ENCODE data around the gene GPR63.

The GPR63 gene

DNA sequence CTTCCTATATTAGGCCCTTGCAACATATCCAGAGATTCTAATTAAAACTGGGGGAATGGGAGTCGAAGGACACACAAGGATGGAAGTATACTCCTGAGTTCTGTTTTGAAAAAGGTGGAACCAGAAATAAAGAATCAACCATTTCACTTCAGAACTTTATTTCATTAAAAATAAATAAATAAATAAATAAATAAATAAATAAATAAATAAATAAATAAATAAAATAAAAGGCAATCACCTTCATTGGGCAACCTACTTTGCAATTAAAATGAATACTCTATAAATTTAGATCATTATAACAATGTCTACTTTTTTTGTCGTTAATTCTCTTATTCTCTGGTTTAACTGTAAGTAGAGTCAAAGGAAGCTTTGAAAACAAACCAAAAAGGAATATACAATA lies 25.6 kb downstream of the GPR63 start:
- Histone ChIP-seq H3K4me2 (ENCODE audit: low read depth, low read length) (peak overlapping the region; percentile 68), H3K4me1 (ENCODE audit: low read length) (peaks cover 42% of the 10 kb centered on the region), H3K27me3 (replicated peaks; ENCODE audit: insufficient read depth, low read length) (no peaks in the 10 kb centered on the region), H3K9me3 (replicated peaks; ENCODE audit: insufficient read depth, low read length) (no peaks in the 10 kb centered on the region), H3K27ac (ENCODE audit: low read length) (peak overlapping the region; percentile 79), H4K20me1 (ENCODE audit: insufficient read depth, low read length) (no peaks in the 10 kb centered on the region), H3K9ac (ENCODE audit: low read length) (no peak overlapping the region; the same call in 1 of the 2 replicates), H3K9me2 (replicated peaks; ENCODE audit: insufficient read depth, low read length) (no peaks in the 10 kb centered on the region), H3K4me3 (ENCODE audit: low read length) (peak overlapping the region; percentile 23; the same call in 1 of the 2 replicates), H3F3A (ENCODE audit: insufficient read depth, low read length) (peaks cover 13% of the 10 kb centered on the region), H3K79me2 (ENCODE audit: low read length) (peaks cover 55% of the 10 kb centered on the region), H3K36me3 (replicated peaks; ENCODE audit: insufficient read depth, low read length) (no peaks in the 10 kb centered on the region), H2AFZ (ENCODE audit: low read length) (no peak overlapping the region)
- no peak for DNase-seq
- TF ChIP-seq EZH2phosphoT487 (IDR thresholded peaks at IDR 0.05; ENCODE audit: low read length) (no peak), EZH2 (optimal IDR thresholded peaks at IDR 0.05; ENCODE audit: low read depth, low read length) (no peak)
- TF ChIP-seq, protein P1, sequence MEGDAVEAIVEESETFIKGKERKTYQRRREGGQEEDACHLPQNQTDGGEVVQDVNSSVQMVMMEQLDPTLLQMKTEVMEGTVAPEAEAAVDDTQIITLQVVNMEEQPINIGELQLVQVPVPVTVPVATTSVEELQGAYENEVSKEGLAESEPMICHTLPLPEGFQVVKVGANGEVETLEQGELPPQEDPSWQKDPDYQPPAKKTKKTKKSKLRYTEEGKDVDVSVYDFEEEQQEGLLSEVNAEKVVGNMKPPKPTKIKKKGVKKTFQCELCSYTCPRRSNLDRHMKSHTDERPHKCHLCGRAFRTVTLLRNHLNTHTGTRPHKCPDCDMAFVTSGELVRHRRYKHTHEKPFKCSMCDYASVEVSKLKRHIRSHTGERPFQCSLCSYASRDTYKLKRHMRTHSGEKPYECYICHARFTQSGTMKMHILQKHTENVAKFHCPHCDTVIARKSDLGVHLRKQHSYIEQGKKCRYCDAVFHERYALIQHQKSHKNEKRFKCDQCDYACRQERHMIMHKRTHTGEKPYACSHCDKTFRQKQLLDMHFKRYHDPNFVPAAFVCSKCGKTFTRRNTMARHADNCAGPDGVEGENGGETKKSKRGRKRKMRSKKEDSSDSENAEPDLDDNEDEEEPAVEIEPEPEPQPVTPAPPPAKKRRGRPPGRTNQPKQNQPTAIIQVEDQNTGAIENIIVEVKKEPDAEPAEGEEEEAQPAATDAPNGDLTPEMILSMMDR (IDR thresholded peaks at IDR 0.05; ENCODE audit: low read length): no peak

DNA sequence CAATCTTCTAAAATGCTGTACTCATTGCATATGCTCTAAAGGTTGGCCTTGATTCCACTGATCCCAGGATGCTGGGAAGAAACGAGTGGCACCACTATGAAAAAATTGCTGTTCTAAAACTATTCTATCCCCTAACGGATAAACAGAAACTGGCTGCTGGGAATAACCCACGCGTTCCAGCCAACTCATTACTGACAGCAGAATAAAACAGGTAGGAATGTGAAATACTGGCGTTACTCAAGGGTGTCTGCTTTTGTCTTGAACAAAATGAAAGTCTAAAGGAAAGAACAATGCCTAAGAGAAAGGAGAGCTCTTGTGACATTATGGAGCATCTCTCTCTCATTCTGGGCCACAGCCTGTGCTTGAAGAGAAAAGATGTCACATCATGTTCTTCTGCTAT lies 26.1 kb downstream of the GPR63 start:
- Histone ChIP-seq H3F3A (ENCODE audit: insufficient read depth, low read length) (peaks cover 8% of the 10 kb centered on the region), H3K9ac (ENCODE audit: low read length) (no peak overlapping the region), H3K9me3 (replicated peaks; ENCODE audit: insufficient read depth, low read length) (no peaks in the 10 kb centered on the region), H3K27ac (ENCODE audit: low read length) (no peak overlapping the region), H3K36me3 (replicated peaks; ENCODE audit: insufficient read depth, low read length) (no peaks in the 10 kb centered on the region), H3K4me1 (ENCODE audit: low read length) (peaks cover 42% of the 10 kb centered on the region), H3K4me2 (ENCODE audit: low read depth, low read length) (no peak overlapping the region), H3K4me3 (ENCODE audit: low read length) (no peak overlapping the region), H4K20me1 (ENCODE audit: insufficient read depth, low read length) (no peaks in the 10 kb centered on the region), H3K79me2 (ENCODE audit: low read length) (peaks cover 54% of the 10 kb centered on the region), H3K27me3 (replicated peaks; ENCODE audit: insufficient read depth, low read length) (no peaks in the 10 kb centered on the region), H3K9me2 (replicated peaks; ENCODE audit: insufficient read depth, low read length) (no peaks in the 10 kb centered on the region), H2AFZ (ENCODE audit: low read length) (no peak overlapping the region)
- no peak for TF ChIP-seq EZH2phosphoT487 (IDR thresholded peaks at IDR 0.05; ENCODE audit: low read length)
- no peak for TF ChIP-seq EZH2 (optimal IDR thresholded peaks at IDR 0.05; ENCODE audit: low read depth, low read length)
- TF ChIP-seq, protein P1 (IDR thresholded peaks at IDR 0.05; ENCODE audit: low read length): no peak
- DNase-seq: no peak

DNA sequence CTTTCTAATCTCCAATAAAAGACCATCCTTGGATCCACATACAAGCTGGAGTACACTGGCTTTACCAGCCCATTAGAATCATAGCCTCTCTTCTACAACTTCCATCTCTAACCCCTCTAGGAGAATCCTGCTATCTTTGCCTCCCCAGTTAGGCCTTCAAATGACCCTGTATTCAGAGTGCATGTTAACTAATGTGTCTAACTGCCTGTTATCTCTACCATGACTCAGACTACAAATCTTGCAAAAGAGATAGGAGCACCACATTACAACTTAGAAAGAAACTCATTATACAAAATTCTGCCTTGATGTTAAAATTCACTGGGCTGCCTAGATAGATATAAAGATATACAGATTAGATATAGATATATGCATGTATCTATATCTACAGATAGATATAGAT lies 28.2 kb downstream of the GPR63 start:
- H4K20me1 ChIP-seq (ENCODE audit: insufficient read depth, low read length): no peaks in the 10 kb centered on the region
- H3K9ac ChIP-seq (ENCODE audit: low read length): no peak overlapping the region
- H3K79me2 ChIP-seq (ENCODE audit: low read length): peaks cover 33% of the 10 kb centered on the region
- no peaks in the 10 kb centered on the region for H3K9me2 ChIP-seq (replicated peaks; ENCODE audit: insufficient read depth, low read length)
- H3K27ac ChIP-seq (ENCODE audit: low read length): no peak overlapping the region
- no peak overlapping the region for H2AFZ ChIP-seq (ENCODE audit: low read length)
- DNase-seq: no peak
- no peaks in the 10 kb centered on the region for H3K9me3 ChIP-seq (replicated peaks; ENCODE audit: insufficient read depth, low read length)
- no peak overlapping the region for H3K4me3 ChIP-seq (ENCODE audit: low read length)
- no peaks in the 10 kb centered on the region for H3K36me3 ChIP-seq (replicated peaks; ENCODE audit: insufficient read depth, low read length)
- TF ChIP-seq, protein P1 (IDR thresholded peaks at IDR 0.05; ENCODE audit: low read length): no peak
- TF ChIP-seq EZH2phosphoT487 (IDR thresholded peaks at IDR 0.05; ENCODE audit: low read length) (no peak), EZH2 (optimal IDR thresholded peaks at IDR 0.05; ENCODE audit: low read depth, low read length) (no peak)
- peaks cover 25% of the 10 kb centered on the region for H3K4me1 ChIP-seq (ENCODE audit: low read length)
- H3K27me3 ChIP-seq (replicated peaks; ENCODE audit: insufficient read depth, low read length): no peaks in the 10 kb centered on the region
- no peak overlapping the region for H3K4me2 ChIP-seq (ENCODE audit: low read depth, low read length)
- peaks cover 3% of the 10 kb centered on the region; the same call in 1 of the 2 replicates for H3F3A ChIP-seq (ENCODE audit: insufficient read depth, low read length)
